ENCODE results near the gene ZNF135.

The ZNF135 gene

DNA sequence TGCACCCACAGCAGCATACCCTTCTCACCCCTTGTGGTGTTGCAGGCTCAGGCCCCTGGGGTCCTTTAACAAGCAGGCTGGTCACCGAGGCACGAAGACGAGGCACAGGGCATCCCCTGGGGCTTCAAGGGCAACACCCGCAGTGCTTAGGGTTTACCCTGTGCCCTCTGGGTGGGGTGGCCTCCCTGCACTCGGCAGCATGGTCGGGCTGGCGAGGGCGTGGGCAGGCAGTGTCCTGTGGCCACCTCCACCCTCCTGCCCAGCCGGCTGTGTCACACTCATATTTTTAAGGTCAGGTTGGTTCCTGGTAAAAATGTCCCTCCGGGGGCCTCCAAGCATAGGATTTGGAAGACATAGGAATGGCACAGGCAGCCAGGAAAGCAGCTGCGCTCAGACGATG is 11.4 kb upstream of the ZNF135 start:
- no peak for DNase-seq

- no peak for DNase-seq
Observed at GRCh38 chr19:58052256-58052655, 6.8 kb upstream of the ZNF135 start.

DNA sequence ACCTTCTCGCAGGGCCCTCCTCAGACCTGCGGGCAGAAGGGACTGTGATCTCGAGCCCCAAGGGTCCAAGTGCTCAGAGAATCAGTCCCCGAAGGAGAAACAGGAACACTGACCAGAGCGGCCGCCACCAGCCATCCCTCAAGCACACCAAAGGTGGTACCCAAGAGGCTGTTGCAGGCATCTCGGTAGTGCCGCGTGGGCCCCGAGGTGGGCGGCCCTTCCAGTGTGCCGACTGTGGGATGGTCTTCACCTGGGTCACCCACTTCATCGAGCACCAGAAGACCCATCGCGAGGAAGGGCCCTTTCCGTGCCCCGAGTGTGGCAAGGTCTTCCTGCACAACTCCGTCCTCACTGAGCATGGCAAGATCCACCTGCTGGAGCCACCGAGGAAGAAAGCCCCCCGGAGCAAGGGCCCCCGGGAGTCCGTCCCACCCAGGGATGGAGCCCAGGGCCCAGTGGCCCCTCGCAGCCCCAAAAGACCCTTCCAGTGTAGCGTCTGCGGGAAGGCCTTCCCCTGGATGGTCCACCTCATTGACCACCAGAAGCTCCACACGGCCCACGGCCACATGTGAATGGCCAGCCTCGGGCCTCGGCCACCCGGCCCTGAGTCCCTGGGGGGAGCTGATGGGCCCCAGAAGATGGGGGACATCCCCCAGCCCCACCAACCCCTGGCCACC is 5.5 kb upstream of the ZNF135 start:
- no peak for DNase-seq

DNA sequence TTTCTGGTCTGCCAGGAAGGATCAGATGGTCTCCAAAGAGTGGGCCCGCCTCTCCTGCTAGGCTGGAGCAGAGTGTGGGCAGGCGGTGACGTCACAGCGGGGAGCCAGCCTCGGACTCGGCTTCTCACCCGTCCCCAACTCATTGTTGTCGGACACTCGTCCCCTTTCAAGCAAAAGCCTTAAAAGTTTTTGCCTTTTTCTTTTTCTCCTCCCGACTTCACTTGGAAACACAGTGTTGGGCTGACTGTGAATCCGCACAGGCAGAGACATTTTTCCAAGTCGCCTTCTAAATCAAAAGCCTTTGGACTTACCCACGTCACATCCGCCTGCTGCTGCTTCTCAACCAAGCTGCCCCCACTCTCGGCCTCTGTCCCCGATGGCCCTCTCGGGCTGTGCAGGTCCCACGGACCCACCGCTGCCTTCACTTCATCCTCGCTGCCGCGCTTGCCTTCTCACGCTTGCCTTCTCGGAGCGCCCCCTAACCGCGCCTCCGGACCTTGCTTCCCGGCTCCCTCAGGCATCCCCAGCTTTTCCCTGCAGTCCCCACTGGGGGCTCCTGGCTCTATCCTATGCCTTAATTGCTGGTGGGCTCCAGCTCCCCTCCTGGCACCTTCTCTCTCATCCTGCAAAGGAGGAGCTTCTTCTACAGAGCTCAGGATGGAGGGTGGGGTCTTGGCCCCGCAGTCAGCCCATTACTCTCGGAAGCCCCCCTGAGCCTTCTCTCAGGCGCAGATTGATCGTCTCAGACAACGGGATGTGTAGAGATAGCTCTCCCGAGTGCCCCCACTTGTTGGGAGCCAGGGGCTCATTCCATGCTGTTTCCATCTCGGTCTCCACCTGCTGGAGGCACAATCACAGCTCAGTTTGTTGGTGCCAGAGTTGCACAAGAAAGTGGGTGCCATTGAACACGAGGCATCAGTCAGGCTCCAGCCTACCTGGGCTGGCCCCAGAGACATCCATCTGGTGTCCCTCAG is 3.9 kb upstream of the ZNF135 start:
- DNase-seq: no peak

DNA sequence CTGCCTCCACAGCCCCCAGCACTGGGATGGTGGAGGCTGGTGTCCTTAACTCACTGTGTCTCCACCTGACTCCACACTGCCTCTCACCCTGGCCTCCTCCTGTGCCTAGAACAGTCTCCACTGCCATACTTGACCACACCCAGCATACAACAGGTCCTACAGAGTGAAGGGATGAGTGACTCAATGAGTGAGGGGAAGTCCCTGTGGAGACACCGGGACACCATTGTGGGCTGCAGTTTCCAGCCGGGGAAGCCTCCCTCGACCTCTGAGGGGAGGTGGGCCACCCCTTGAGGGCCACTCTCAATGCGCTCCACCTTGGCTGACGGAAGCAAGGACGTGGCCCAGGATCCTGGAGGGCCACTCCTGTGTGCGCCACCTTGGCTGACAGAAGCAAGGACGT is 2.8 kb upstream of the ZNF135 start:
- DNase-seq: no peak

DNA sequence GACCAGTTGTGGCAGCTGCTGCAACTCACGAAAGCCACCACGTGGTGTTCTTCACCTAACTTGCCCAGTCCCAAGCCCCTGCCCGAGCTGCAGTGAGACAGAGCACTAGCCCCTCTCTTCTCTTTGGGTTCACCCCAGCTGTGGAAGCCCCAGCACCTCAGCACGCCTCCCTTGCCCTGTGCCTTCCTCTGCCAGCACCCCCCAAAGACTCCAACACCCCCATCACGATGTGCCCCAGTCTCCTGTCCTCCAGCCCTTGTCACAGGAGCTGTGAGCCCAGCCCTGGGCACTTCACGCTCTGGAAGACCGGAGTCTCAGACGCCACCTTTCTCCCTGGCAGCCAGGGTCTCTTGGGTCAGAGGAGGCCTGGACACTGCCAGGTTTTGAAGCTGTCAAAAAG is 2.2 kb upstream of the ZNF135 start:
- DNase-seq: no peak

GRCh38 chr19:58058467-58058866 is 615 bp upstream of the ZNF135 start:
- no peak for DNase-seq

DNA sequence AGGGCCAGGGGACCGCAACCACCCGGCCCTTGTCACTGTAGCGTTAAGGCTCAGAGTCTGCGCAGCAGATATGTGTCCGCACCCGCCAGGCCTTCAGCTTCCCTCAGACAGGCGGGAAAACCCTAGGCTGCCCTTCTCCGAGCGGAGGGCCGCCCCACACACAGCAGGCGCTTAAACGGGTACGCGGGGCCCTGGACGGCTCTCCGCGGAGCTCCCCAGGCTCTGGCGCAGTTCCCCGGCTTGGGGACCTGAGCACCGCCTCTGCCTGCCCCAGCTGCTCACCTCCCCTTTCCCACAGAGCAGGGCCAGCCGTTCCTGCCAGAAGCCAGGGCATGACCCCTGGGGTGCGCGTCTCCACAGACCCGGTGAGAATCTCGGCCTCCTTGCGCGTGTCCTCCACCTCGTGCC is 593 bp downstream of the ZNF135 start:
- no peak for DNase-seq

DNA sequence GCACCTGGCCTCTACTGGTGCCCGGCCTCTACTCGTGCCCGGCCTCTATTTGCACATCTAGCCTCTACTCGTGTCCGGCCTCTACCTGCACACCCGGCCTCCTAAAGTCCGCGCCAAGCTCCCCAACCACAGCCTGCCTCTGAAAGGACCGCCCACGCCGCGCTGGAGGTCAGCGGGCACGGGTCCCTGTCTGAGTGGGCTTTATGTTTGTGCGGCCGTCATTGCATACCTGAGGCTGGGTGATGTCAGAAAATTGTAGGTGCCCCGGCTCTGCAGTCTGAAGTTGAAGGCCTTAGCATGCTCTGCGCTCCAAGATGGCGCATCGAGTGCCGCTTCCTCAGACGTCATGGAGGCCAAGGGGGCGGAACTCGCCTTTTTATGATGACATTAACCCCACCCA is 1.1 kb downstream of the ZNF135 start:
- DNase-seq: no peak

- no peak for DNase-seq
Observed at GRCh38 chr19:58063712-58064111, 4.6 kb downstream of the ZNF135 start.

- DNase-seq: no peak
Observed at GRCh38 chr19:58067240-58067912, 8.3 kb downstream of the ZNF135 start.

DNA sequence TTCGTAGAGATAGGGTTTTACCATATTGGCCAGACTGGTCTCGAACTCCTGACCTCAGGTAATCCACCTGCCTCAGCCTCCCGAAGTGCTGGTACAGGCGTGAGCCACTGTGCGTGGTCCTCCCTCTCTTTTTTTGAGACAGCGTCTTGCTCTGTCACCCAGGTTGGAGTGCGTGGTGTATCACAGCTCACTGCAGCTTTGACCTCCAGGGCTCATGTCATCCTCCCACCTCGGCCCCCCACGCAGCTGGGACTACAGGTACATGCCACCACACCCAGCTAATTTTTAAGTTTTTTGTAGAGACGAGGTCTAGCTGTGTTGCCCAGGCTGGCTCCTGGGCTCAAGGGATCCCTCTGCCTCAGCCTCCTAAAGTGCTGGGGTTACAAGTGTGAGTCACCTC is 20.7 kb downstream of the ZNF135 start:
- no peak for DNase-seq

- DNase-seq: no peak
Observed at GRCh38 chr19:58083021-58083420, 23.9 kb downstream of the ZNF135 start.

GRCh38 chr19:58084596-58085347 is 25.7 kb downstream of the ZNF135 start:
- DNase-seq: no peak

GRCh38 chr19:58085348-58085875 is 26.3 kb downstream of the ZNF135 start:
- DNase-seq: no peak

- DNase-seq: no peak
Observed at GRCh38 chr19:58086825-58087710, 28.0 kb downstream of the ZNF135 start.

DNA sequence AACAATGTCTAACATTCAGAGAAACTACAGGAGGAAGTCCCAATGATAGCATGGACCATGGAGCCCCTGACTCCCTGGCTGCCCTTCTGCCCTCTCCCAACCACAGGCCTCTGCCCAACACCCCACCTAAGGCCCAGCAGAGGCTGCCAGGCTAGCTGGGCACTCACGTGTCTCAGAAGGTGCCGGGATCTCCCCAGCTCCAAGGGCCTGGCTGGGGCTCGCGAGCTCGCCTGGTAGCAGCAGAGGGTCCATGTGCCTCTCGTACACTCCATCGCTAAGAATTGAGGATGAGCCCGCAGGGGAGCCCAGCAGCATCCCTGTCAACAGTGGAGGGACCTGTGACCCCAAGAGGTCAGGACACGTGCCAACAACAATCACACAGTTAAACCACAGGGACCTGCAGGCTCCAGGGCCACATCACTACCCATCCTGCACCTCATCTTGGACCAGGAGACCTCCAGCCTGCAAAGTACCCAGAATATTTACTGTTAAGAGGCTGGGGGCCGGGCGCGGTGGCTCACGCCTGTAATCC is 29.5 kb downstream of the ZNF135 start:
- DNase-seq: no peak

DNA sequence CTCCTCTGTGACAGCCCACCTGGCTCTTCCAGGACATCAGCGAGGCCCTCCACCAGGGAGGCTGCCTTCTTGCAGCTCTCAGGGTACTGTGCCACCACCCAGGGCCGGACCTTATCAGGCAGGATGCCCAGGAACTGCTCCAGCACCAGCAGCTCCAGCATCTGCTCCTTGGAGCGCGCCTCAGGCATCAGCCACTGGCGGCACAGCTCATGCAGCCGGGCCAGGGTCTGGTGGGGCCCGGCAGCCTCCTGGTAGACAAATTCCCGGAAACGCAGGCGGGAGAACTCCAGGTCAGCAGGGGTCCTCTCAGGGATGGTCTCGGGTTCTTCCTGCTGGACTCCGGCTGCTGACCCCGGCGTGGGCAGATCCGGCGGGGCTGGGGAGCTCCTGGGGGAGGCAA is 30.8 kb downstream of the ZNF135 start:
- DNase-seq: no peak

DNA sequence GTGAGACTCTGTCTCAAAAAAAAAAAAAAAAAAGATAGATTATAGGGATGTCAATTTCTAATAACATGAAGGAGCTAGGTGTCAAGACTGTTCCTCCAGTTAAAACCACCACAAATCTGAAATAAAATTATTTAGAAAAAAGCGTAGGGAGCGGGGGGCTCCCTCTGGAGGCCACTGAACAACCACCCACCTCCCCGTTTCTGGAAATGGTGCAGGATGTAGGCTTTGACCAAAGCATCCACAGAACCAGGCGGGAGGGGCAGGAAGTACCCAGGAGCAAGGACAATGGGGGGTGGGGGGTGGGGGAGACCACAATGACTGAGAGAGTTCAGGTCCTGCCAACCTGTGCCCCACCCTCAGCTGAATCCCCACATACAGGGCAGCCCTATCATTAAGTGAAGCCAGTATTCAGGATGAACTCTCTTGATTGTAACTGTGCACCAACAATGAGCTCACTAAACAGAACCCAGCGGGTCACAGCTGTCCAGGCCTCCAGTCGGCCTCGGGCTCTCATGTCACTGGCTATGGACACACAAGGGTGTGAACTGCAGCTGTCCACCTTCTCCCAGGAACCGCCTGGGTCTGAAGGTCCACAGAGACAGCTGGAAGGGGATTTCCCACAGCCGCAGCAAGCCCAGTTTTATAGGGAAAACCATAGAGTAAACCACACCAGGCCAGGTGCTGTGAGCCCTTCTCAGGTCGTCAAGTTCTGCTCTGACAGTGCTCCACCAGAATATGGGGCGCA is 32.3 kb downstream of the ZNF135 start:
- no peak for DNase-seq

DNA sequence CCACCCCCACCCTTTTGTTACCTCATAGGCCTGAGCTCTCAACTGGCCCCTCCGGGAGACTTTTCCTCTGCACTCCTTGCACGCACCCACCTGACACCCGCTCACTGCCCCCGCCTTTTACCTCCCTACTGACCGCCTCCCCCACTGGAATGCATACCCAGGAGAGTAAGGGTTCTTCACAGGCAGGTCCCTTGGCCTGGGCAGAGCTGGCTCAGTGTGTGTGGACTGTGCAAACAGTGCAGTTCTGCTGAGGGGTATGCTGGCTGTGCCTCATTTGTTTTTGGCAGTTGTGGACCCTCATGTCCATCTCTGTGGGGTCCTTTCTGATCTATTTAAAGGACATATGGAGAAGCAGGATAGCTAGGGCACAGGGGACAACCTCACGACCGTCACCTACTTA is 34.0 kb downstream of the ZNF135 start:
- DNase-seq: no peak

GRCh38 chr19:58095328-58095727 is 36.2 kb downstream of the ZNF135 start:
- DNase-seq: no peak
